Stimulated activated CD4-positive, alpha-beta T cell treated with anti-CD3 and anti-CD28 coated beads, Interleukin-4, amount 100 ng/mL, for 4 hours (primary cell): ENCODE measurements around the gene TNNI3.
"Not testable (repeated sequence)": the region's sequence is repeated elsewhere in the genome, so short reads cannot be mapped to it uniquely, and the experiment has no call there.

Source experiments
- DNase-seq, 2 experiments: peaks; one replicate each; pipeline ENCODE4 v3.0.0-alpha.2; 2020

The TNNI3 gene

GRCh38 chr19:55157064-55157908 lies at the start of gene TNNI3:
Gene TNNI3, minus strand, starts transcription at chr19:55157732. Its CDS starts 143 bp downstream, at chr19:55157589.
- DNase-seq: no peak

DNA sequence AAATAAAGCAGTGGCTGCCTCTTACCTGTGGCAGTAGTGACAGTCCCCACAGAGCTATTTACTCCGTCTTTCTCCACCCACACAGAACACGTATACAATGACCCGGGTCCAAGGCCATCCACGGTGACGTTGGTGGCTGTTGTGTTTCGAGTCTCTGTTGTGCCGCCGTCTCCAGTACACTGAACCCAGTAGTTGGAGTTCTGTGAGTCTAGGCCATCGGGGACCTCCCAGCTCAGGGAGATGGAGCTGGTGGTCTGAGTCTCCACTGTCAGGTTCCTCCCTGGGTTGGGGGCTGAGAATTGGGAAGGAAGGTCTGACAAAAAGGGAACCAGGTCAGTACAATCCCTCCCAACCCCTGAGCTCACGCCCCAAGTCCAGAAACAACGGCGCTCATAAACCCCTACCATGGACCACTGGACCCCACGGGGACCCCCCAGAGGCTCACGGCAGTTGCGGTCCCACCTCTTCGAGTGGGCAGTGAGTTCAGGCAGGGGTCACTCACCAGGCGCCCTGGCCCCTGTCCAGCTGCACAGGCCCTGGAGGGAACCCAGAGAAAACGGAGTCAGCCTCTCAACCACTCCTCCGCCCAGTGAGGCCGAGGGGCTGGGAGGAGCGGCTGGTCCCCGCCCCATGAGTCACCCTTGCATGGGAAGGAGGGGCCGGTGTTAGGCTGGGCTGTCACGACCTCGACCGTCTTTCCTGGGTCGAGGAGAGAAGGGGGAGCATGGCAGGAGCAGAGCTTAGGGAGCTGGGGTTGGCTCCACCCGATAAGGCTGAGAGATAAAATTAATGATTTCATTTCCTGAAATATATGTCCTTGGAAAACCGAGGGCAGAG lies 49.4 kb upstream of the TNNI3 start:
- DNase-seq: peak; percentile 32 to 46

DNA sequence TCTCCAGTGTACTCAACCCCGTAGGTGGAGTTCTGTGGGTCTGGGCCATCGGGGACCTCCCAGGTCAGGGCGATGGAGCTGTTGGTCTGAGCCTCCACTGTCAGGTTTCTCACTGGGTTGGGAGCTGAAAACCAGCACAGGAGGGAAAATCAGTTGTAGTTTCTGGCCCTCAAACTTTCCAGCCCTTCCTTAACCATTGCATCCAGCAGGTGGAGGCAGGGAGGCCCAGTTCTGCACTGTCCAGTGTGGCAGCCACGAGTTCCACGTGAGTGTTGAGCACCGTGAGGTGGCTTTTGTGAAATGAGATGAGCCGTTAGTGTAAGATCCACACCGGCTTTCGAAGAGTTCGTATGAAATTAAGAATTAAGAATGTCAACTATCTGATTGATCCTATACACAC lies 44.7 kb upstream of the TNNI3 start:
- not testable (repeated sequence) for DNase-seq

GRCh38 chr19:55199620-55200204 lies 42.2 kb upstream of the TNNI3 start:
- no peak for DNase-seq

GRCh38 chr19:55198651-55199050 lies 41.1 kb upstream of the TNNI3 start:
- DNase-seq: no peak

GRCh38 chr19:55197528-55197927 lies 40.0 kb upstream of the TNNI3 start:
- no peak for DNase-seq

DNA sequence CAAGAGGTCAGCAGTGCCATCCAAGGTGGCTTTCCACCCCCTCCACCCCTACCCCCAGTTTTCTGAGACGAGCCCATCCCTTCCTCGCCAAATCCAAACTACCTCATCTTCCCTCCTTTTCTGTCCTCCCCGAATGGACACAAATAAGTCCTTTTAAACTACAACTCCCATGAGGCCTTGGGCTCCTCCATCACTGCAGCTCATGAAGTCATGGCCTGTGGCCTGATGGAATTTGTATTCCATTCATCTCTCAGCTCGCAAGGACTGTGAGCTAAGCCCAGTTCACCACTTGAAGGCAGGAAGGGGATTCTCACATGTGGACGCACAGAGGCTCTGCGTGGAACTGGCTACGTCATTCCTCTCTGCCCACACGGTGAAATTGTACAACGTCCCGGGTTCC lies 39.3 kb upstream of the TNNI3 start:
- no peak for DNase-seq

- DNase-seq: no peak
Measured at GRCh38 chr19:55193481-55193880, 35.9 kb upstream of the TNNI3 start.

DNA sequence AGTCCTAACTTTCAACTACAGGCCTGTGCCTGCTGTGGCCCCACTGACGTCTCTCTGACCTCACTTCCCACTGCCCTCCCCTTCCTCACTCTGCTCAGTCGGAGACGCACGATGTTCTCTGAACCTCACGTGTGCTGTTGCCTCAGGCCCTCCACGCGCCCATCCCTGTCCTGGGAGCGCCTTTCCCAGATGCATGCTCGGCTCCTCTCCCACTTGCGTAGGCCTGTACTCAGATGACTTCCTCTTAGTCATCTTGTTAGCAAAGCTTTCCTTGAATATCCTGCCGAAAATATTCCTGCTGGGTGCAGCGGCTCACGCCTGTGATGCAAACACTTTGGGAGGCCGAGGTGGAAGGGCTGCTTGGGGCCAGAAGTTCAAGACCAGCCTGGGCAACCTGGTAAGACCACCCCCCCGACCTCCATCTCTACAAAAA lies 31.9 kb upstream of the TNNI3 start:
- no peak for DNase-seq

- no peak for DNase-seq
Measured at GRCh38 chr19:55188625-55189024, 31.1 kb upstream of the TNNI3 start.

DNA sequence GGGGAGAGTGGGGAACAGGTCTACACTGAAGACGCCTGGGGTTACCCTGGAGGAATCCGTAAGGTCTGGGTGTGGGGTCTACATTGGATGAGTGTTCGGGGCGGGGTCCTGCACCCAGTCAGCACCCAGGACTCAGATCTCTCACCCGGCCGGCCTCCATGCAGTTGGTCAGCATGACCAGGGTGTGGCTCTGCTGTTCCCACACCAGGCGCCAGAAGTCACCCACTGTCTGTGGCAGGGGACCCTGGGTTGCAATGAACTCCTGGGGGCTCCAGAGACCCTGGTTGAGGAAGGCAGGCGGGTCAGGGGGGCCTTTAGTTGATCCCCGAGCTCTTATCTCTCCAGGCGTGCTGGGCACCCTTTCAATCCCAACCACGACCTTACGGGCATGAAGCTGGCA lies 28.5 kb upstream of the TNNI3 start:
- no peak for DNase-seq

- DNase-seq: no peak
Measured at GRCh38 chr19:55181740-55182139, 24.2 kb upstream of the TNNI3 start.

DNA sequence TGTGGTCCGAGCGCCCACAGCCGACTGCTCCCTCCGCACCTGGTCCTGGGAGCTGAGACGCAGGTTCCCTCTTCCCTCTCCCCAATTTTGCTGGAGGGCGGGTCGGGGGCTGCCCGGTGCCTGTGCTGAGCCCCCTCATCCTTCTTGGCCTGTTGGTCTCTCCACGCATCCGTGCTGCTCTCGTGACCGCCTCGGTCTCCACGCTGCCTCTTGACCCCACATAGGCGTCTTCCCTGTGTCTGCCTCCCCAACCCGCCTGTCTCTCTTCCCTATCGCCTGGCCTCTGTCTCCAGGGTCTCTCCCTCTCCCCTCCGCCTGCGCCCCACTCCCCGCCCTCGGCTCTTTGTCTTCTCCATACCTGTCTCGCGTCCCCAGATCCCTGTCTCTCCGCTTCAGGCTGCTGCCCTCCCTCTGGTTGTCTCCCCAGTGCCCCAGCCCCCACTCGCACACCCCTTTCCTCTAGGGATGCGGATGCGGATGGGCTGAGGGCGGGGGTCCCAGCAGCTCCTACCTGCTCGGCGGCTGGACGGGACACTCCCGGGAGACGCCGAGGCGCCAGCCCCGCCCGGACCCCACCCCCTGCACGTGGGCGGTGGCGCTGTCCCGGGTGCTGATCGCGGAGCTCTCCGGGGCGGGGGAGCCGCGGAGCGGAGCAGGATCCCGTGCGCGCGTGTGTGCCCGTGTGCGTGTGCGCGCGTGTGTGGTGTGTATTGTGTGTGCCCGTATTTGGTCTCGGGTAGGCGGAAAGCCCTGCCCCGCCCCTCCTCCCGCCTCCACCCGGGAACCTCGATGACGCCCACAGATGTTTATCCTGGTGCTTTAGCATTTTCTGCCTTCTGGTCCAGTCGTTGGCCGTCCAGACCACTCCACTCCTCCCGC lies 22.3 kb upstream of the TNNI3 start, which contains the start of gene SYT5:
TSS of gene SYT5 (minus strand) at position 684 of the 879 bp plus-strand sequence. CDS start 1,248 bp downstream, outside the sequence.
- DNase-seq: peak; percentile 39 to 70

- DNase-seq: peak; percentile 80 to 87
Measured at GRCh38 chr19:55178781-55179599, 21.5 kb upstream of the TNNI3 start.

GRCh38 chr19:55176076-55176475 lies 18.5 kb upstream of the TNNI3 start:
- no peak for DNase-seq

GRCh38 chr19:55175117-55175867 lies 17.8 kb upstream of the TNNI3 start:
- no peak for DNase-seq

DNA sequence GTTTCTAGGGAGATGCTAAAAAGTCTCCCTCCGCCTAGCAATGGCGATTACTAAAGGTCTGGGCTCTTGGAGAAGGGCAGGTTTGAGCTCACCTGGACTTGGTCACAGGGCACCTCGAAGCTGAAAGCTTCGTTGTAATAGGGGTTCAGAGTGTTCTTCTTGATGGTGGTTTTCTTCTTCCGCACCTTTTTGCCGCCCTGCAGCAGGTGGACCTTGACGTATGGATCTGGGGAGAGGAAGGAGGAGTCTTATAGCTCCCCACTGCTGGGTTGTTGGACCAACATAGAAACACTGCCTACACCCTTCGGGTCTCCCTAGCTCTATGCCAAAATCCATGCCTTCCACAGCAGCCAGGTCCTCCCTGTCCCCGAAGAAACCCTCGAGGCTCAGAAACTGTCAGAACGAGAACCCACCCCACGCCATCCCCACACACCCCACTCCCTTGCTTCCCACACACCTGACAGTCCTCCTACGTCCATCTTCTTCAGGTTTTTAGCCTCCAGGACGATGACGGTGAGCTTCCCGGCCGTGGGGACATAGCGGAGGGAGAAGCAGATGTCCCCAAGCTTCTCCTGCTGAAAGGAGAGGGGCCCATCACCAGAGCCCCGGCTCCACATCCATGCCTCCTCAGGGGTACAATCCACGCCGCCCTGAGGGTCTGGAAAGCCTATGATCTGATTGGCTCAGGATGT lies 17.0 kb upstream of the TNNI3 start:
- DNase-seq: no peak

GRCh38 chr19:55173714-55174409 lies 16.3 kb upstream of the TNNI3 start:
- DNase-seq: peak; percentile 3 to 24

- DNase-seq: no peak
Measured at GRCh38 chr19:55173186-55173713, 15.7 kb upstream of the TNNI3 start.
